Measurements from ENCODE around the gene RAB11A.

GRCh38 chr15:65888981-65889380 is 19.7 kb downstream of the RAB11A start:
- TF ChIP-seq CTCF (IDR thresholded peaks at IDR 0.05), result no peak
- TF ChIP-seq POLR2AphosphoS5 (IDR thresholded peaks at IDR 0.05), result no peak
- no peak for TF ChIP-seq POLR2A (IDR thresholded peaks at IDR 0.05)

Data from prostate gland (tissue), 2 donors.